Hepatocyte (in vitro differentiated cells): ENCODE results near the gene DUSP21. TPM values are rescaled to one million over a fixed set of nuclear protein-coding genes. Genes with fewer than 3 reads are reported as not detected.
"Not testable (repeated sequence)": the region's sequence is repeated elsewhere in the genome, so short reads cannot be mapped to it uniquely, and the experiment has no call there.

Source experiments
- DNase-seq: peaks from one replicate; pipeline ENCODE4 v3.0.0-alpha.2; 2016; ENCODE audit warnings: low spot score
- H2AFZ ChIP-seq: fragments of 200-600 bp; sonication (generic); 2 replicates; pipeline ENCODE4 v1.6.0; 2016; ENCODE audit warnings: antibody characterized with exemption, mild to moderate bottlenecking
- H3K27ac ChIP-seq: fragments of 200-600 bp; sonication (generic); 2 replicates; pipeline ENCODE4 v1.5.1; 2016; ENCODE audit warnings: mild to moderate bottlenecking
- H3K27me3 ChIP-seq: fragments of 200-600 bp; sonication (generic); 2 replicates; pipeline ENCODE4 v1.6.1; 2016
- H3K36me3 ChIP-seq: fragments of 200-600 bp; sonication (generic); replicated peaks from 2 replicates; pipeline ENCODE4 v1.5.1; 2016; ENCODE audit warnings: low read depth; ENCODE audit not compliant: insufficient read depth
- H3K4me1 ChIP-seq: fragments of 200-600 bp; sonication (generic); 2 replicates; pipeline ENCODE4 v1.5.1; 2016; ENCODE audit warnings: mild to moderate bottlenecking, moderate library complexity; ENCODE audit not compliant: insufficient read depth
- H3K4me2 ChIP-seq: fragments of 200-600 bp; sonication (generic); 2 replicates; pipeline ENCODE4 v1.6.0; 2016
- H3K4me3 ChIP-seq: fragments of 200-600 bp; sonication (generic); 2 replicates; pipeline ENCODE4 v1.5.1; 2016; ENCODE audit warnings: mild to moderate bottlenecking
- H3K79me2 ChIP-seq: fragments of 200-600 bp; sonication (generic); 2 replicates; pipeline ENCODE4 v1.6.0; 2017; ENCODE audit warnings: mild to moderate bottlenecking
- H3K9me2 ChIP-seq: fragments of 200-600 bp; sonication (generic); replicated peaks from 2 replicates; pipeline ENCODE4 v1.6.0; 2017; ENCODE audit warnings: mild to moderate bottlenecking; ENCODE audit not compliant: insufficient read depth
- H3K9me3 ChIP-seq: fragments of 200-600 bp; sonication (generic); 2 replicates; pipeline ENCODE4 v1.5.1; 2016; ENCODE audit warnings: low read depth, mild to moderate bottlenecking
- H4K20me1 ChIP-seq: fragments of 200-600 bp; sonication (generic); 2 replicates; pipeline ENCODE4 v1.6.0; 2016; ENCODE audit warnings: mild to moderate bottlenecking; ENCODE audit not compliant: insufficient read depth, poor library complexity, severe bottlenecking
- EZH2 ChIP-seq: fragments of 200-600 bp; sonication (generic); IDR thresholded peaks from 2 replicates; pipeline ENCODE4 v1.6.1; 2016; ENCODE audit warnings: antibody characterized with exemption, mild to moderate bottlenecking, borderline replicate concordance
- EZH2phosphoT487 ChIP-seq: fragments of 200-600 bp; sonication (generic); IDR thresholded peaks from one replicate; pipeline ENCODE4 v1.6.1; 2018; ENCODE audit warnings: antibody characterized with exemption, mild to moderate bottlenecking, low read depth, moderate library complexity; ENCODE audit not compliant: unreplicated experiment, severe bottlenecking
- WGBS: methylation state at CpG from one replicate; pipeline ENCODE4 v1.1.6; 2016; ENCODE audit warnings: low lambda C conversion rate; ENCODE audit errors: missing lambda C conversion rate; 5-methylcytosine and 5-hydroxymethylcytosine counted together
- polyA plus RNA-seq: library from polyadenylated mRNA; unstranded; fragments of >200 nt; fragmentation: Nextera tagmentation; extraction: Ambion mirVana; gene quantifications from 2 replicates; pipeline ENCODE4 v1.2.1, GENCODE V29; 2016
- total RNA-seq: library from RNA; depleted of rRNA; stranded (reverse); fragments of >200 nt; gene quantifications from 2 replicates; pipeline ENCODE4 v1.2.3, GENCODE V29; 2014
- TF ChIP-seq, protein P1 (sequence below): fragments of 200-600 bp; sonication (generic); IDR thresholded peaks from 2 replicates; pipeline ENCODE4 v1.5.1; 2016; ENCODE audit warnings: antibody characterized with exemption, mild to moderate bottlenecking; ENCODE audit not compliant: poor library complexity

The DUSP21 gene
- total and polyA plus RNA-seq, 2 experiments from 2014 or later: not detected

DNA sequence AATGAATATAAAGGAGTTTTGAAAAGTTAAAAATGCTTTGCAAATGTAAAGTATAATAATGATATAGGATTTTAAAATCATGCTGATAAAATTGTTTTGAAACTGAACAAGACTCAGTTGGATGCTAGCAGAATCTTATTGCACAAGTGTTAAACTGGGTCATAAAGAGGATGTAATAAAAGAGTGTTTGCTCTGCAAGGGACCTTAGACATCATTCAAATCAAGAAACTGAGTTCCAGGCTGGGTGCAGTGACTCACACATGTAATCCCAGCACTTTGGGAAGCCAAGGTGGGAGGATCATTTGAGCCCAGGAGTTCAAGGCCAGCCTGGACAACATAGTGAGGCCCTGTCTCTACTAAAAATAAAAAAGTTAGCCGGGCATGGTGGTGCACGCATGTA lies 27.5 kb upstream of the DUSP21 start:
- H3K27ac ChIP-seq: no peak overlapping the region
- no peak overlapping the region for H3K4me3 ChIP-seq
- H3K4me2 ChIP-seq: no peak overlapping the region
- 94% methylated on average over 2 of the region's 2 CpGs for WGBS
- DNase-seq: peak; percentile 10
- TF ChIP-seq, protein P1, sequence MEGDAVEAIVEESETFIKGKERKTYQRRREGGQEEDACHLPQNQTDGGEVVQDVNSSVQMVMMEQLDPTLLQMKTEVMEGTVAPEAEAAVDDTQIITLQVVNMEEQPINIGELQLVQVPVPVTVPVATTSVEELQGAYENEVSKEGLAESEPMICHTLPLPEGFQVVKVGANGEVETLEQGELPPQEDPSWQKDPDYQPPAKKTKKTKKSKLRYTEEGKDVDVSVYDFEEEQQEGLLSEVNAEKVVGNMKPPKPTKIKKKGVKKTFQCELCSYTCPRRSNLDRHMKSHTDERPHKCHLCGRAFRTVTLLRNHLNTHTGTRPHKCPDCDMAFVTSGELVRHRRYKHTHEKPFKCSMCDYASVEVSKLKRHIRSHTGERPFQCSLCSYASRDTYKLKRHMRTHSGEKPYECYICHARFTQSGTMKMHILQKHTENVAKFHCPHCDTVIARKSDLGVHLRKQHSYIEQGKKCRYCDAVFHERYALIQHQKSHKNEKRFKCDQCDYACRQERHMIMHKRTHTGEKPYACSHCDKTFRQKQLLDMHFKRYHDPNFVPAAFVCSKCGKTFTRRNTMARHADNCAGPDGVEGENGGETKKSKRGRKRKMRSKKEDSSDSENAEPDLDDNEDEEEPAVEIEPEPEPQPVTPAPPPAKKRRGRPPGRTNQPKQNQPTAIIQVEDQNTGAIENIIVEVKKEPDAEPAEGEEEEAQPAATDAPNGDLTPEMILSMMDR: no peak
- TF ChIP-seq EZH2phosphoT487: no peak
- TF ChIP-seq EZH2: no peak
- H2AFZ ChIP-seq: no peak overlapping the region
- no peaks in the 10 kb centered on the region for H3K36me3 ChIP-seq
- H3K4me1 ChIP-seq: no peaks in the 10 kb centered on the region
- no peaks in the 10 kb centered on the region for H3K9me3 ChIP-seq
- no peaks in the 10 kb centered on the region for H4K20me1 ChIP-seq
- H3K27me3 ChIP-seq: no peaks in the 10 kb centered on the region
- no peaks in the 10 kb centered on the region for H3K79me2 ChIP-seq
- H3K9me2 ChIP-seq: no peaks in the 10 kb centered on the region

DNA sequence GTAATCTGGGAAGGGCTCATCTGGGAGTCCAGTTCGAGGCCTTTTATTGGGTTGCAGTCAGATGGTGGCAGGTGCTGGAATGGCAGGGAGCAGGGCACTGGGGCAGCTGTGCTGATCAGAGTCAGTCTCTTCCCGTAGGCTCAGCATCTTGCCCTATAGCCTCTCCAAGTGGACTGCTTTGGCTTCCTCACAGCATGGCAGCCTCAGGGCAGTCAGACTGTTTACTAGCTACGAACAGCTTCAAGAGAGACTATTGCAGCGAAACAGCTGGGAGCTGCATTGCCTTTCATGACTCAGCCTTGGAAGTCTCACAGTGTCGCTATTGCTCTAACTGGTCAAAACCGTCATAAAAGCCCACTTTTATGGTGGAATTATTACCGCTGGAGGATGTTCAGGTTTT lies 26.8 kb upstream of the DUSP21 start:
- H3K9me3 ChIP-seq: no peaks in the 10 kb centered on the region
- no peak for DNase-seq
- no peaks in the 10 kb centered on the region for H4K20me1 ChIP-seq
- H3K4me1 ChIP-seq: no peaks in the 10 kb centered on the region
- WGBS: 75% methylated on average over 7 of the region's 7 CpGs
- H3K27ac ChIP-seq: no peak overlapping the region
- no peaks in the 10 kb centered on the region for H3K79me2 ChIP-seq
- TF ChIP-seq EZH2: no peak
- TF ChIP-seq EZH2phosphoT487: no peak
- TF ChIP-seq, protein P1: no peak
- no peaks in the 10 kb centered on the region for H3K27me3 ChIP-seq
- H3K36me3 ChIP-seq: no peaks in the 10 kb centered on the region
- no peak overlapping the region for H3K4me3 ChIP-seq
- H3K9me2 ChIP-seq: no peaks in the 10 kb centered on the region
- H2AFZ ChIP-seq: no peak overlapping the region
- H3K4me2 ChIP-seq: no peak overlapping the region

DNA sequence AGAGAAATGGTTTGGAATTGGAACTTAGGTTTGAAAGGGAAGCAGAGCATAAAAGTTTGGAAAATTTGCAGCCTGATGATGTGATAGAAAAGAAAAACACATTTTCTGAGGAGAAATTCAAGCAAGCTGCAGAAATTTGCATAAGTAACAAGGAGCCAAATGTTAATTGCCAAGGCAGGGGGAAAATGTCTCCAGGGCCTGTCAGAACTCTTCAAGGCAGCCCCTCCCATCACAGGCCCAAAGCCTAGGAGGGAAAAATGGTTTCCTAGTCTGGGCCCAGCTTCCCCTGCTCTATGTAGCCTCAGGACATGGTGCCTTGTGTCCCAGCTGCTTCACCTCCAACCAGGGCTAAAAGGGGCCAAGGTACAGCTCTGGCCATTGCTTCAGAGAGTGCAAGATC lies 21.2 kb upstream of the DUSP21 start:
- H3K4me2 ChIP-seq: no peak overlapping the region
- no peaks in the 10 kb centered on the region for H3K36me3 ChIP-seq
- H3K4me3 ChIP-seq: no peak overlapping the region
- no peak overlapping the region for H3K27ac ChIP-seq
- H2AFZ ChIP-seq: no peak overlapping the region
- TF ChIP-seq EZH2phosphoT487 (no peak), EZH2 (no peak)
- TF ChIP-seq, protein P1: no peak
- H3K27me3 ChIP-seq: no peaks in the 10 kb centered on the region
- DNase-seq: no peak
- H3K9me2 ChIP-seq: no peaks in the 10 kb centered on the region
- H3K4me1 ChIP-seq: no peaks in the 10 kb centered on the region
- no peaks in the 10 kb centered on the region for H4K20me1 ChIP-seq
- no peaks in the 10 kb centered on the region for H3K9me3 ChIP-seq
- no peaks in the 10 kb centered on the region for H3K79me2 ChIP-seq

DNA sequence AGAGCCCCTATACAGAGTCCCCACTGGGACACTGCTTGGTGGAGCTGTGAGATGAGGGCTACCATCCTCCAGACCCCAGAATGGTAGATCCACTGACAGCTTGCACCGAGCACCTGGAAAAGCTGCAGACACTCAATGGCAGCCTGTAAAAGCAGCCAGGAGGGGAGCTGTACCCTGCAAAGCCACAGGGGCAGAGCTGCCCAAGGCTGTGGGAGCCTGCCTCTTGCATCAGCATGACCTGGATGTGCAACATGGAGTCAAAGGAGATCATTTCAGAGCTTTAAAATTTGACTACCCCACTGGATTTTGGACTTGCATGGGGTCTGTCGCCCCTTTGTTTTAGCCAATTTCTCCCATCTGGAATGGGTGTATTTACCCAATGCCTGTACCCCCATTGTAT lies 20.6 kb upstream of the DUSP21 start:
- not testable (repeated sequence) for H2AFZ ChIP-seq, H3K9me3 ChIP-seq, H3K4me1 ChIP-seq, H3K27ac ChIP-seq, H3K36me3 ChIP-seq, H3K79me2 ChIP-seq, H4K20me1 ChIP-seq, H3K9me2 ChIP-seq, H3K27me3 ChIP-seq, H3K4me3 ChIP-seq, DNase-seq, H3K4me2 ChIP-seq
- WGBS: 90% methylated on average over 2 of the region's 2 CpGs
